GM18499 (cell line): ENCODE measurements around the gene RASA3.
"Not testable (repeated sequence)": the region's sequence is repeated elsewhere in the genome, so short reads cannot be mapped to it uniquely, and the experiment has no call there.

Source experiments
- ATAC-seq: cut with Tn5 transposase; IDR thresholded peaks from one replicate; pipeline ENCODE4 v1.9.1; 2021; ENCODE audit warnings: moderate number of reproducible peaks; ENCODE audit not compliant: insufficient read depth, unreplicated experiment

Gene RASA3

GRCh38 chr13:114116734-114117133 lies 15.7 kb downstream of the RASA3 start:
- no peak for ATAC-seq

DNA sequence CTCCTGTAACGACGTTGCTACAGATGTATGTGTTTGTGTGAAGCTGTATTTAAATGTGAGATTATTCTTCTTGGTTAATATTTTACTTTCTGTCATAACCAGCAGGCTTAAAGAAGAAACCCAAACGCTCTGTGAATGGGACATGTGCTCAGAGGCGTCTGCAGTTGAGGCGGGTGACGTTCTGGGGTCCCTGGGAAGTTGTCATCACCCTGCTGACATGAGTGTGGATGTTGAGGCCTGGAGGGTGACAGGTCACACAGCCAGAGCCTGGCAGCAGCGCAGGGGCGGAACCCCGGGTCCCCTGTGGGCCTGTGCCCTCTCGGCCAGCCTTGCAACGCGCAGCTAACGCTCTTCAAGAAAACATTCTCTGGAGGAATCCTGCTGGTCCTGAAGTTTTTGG lies 16.6 kb downstream of the RASA3 start:
- ATAC-seq, result no peak

DNA sequence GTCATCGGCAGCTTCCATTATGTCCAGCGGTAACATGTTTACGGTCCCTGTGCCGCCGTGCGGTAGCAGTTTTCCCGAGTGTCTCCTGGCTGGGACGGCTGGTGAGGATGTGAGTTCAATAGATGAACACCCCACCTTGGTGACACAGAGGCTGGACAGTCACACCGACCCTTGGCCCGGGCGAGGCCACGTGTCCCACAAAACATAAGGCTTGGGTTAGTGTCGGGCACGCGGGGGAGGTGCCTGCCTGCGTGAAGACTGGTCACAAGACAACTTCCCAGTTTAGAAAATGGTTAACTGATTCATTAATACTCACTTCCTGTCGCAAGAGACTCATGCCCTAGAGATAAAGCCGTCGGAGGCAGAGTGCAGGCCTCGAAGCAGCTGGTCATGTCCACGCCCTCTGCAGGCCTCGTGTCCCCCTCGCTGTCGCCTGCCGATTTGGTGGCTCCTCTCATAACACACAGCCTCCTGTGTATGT lies 17.2 kb downstream of the RASA3 start:
- ATAC-seq, result no peak

DNA sequence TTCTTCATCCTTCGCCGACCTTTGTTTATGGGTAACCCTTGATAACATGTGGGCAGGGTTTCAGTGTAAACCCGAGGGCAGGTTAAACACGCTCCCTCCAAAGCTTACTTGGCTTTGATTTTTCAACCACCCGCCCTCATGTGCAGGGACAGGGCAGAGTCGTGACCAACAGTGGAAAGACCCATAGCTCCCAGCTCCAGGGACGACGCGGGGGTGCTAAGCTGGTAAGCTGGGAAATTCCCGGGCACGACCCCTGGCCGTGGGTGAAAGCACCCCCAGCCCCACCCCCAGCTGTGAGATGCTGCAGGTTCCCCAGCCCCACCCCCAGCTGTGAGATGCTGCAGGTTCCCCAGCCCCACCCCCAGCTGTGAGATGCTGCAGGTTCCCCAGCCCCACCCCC lies 17.8 kb downstream of the RASA3 start:
- not testable (repeated sequence) for ATAC-seq

DNA sequence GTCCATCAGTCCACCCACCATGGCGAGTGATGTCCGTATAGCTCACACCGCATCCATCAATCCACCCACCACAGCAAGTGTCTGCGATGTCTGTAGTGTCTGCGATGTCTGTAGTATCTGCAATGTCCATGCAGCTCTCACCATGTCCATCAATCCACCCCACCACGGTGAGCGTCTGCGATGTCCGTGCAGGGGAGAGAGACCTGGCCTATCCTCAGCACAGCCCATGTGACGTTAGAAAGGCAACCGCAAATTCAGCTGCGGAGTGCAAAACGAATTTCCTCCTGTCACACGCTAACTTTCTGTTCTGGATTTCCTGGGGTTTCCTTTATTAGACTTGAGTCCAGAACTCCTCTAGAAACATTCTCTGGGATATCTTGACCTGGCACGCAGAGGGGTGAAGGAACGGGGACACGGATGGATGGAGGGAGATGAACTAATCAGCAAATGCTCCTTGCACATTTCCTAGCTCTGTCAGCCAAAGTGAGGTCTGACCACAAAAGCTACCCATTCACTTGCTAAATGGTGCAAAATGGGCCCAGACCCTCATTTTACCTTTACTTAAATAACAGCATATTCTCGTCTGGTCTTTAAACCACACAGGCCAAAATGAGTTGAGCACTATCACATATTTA lies 18.3 kb downstream of the RASA3 start:
- no peak for ATAC-seq

DNA sequence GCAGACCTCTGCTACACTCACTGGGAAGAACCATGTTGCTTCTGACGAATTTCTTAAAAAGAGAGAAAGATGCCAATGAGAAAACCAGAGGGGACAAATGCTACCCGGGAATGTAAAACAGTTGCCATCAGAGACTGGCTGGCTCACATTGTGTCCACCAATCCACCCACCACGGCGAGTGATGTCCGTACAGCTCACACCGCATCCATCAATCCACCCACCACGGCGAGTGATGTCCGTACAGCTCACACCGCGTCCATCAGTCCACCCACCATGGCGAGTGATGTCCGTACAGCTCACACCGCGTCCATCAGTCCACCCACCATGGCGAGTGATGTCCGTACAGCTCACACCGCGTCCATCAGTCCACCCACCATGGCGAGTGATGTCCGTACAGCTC lies 19.0 kb downstream of the RASA3 start:
- ATAC-seq, result not testable (repeated sequence)

- ATAC-seq, result no peak
These were observed 19.5 kb downstream of the RASA3 start for GRCh38 chr13:114112826-114113322.

- ATAC-seq, result no peak
These were observed 20.1 kb downstream of the RASA3 start for GRCh38 chr13:114112231-114112825.

DNA sequence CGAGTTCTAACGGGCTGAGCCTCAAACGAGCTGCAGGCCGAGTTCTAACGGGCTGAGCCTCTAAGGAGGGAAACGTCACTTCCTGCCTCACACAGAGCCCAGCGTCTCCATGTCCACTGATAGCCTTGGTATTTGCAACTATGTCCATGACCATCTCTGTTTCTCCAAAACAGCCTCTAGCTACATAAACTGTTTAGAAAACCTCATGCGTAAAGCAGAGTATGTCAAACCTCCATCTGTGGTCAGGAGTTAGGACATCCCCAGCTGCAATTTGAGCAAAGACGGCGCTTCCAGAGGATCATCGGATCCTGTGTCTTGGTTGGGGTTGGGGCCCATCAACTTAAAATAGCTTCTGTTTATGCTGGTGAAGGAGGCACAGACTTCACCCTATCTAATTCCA lies 20.8 kb downstream of the RASA3 start:
- no peak for ATAC-seq

DNA sequence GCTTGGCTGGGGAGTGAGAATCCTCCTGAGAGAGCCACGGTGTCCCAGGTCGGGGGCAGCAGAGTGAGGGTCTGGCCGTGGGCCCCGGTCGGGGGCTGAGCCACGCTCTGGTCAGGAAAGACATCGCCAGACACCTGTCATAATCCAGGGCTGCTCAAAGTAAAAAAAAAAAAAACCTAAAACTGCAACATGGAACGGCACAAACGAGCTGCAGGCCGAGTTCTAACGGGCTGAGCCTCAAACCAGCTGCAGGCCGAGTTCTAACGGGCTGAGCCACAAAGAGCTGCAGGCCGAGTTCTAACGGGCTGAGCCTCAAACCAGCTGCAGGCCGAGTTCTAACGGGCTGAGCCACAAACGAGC lies 21.6 kb downstream of the RASA3 start:
- not testable (repeated sequence) for ATAC-seq

DNA sequence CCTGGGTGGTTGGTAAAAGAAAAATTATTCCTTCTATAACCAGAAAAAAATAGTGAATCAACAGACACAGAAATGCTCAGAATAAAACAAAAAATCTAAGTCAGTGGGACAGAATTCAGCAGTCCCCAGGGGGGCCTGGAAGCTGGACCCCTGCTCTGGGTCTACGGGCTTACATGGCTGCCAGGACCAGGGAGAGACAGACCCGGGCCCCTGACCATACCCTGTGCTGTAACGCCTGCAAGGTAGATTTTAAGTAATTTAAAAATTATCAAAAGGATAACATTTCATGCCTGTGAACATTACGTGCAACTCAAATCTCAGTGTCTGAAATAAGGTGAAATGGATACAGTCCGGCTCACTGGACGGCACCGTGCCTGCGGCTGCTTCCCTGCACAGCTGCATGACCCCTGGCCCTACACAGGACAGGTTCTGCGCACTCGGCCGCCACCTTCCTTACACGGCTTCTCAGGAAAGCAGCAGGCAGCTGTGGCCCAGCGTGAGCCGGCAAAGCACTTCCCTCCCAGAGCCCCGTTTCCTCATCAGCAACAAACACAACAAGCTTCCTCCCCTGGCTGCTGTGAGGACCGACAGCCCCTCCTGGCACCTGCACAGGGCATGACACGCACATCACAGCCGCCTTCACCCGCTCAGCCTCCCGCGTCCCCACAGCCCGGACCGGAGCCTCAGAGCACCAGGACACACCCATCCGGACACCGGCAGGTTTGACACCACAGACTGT lies 22.2 kb downstream of the RASA3 start:
- no peak for ATAC-seq

DNA sequence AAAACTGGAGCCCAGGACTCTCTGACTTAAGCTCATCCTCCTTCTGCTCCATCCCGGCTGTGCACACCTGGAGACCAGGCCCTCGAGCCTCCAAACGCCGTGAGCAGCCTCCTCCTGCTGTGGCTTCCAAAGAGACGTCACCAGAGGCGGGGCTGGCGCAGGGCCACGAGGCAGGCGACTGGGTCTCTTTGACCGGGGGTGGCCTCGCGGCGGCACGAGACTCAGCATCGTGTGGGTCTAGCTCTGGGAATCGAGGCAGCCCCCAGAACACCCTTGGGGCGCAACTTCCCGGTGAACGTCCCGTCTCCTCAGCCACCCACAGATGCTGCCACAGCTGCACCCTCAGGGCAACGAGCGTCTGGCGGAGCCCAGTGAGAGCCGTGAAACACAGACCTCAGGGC lies 22.8 kb downstream of the RASA3 start:
- no peak for ATAC-seq

DNA sequence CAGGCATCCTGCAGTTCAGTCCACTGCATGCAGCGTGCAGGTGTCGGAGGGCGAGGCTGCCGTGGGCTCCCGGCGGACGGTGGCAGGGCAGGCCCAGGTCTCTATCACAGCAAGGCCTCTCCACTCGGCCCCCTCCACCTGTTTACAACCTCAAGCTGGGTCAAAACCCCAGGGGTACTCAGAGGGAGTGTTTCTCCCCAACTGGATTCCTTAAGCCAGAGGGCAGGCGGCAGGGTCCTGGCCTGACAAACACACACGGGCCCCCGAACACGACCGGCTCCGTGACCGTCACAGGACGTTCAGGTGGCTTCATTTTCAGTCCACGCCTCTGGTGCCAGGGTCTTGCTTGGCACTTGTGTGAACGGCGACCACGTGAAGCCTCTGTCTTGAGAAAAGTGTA lies 23.5 kb downstream of the RASA3 start:
- ATAC-seq, result no peak

GRCh38 chr13:114108141-114108761 lies 24.2 kb downstream of the RASA3 start:
- ATAC-seq, result no peak

DNA sequence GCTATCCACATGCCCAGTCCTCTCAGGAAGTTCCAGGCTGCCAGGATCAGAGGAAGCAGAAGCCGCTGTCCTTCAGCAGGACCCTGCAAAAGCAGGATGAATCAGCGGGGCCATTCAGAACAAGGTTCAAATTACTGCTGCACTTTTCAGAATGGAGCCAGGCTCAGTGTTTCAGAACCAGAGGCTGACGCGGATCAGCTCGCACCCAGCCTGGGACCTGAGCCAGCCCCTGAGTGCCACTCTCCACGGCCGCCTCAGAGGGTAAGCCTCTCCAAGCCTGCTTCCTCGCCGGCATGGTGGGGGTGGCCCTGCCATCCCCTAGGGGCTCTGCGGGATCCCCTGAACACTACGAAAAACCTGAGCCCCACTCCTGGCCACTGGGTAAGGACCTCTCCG lies 24.7 kb downstream of the RASA3 start:
- ATAC-seq, result no peak

GRCh38 chr13:114106991-114107685 lies 25.3 kb downstream of the RASA3 start:
- no peak for ATAC-seq

GRCh38 chr13:114106526-114106925 lies 25.9 kb downstream of the RASA3 start:
- no peak for ATAC-seq

GRCh38 chr13:114105521-114106225 lies 26.8 kb downstream of the RASA3 start:
- no peak for ATAC-seq

DNA sequence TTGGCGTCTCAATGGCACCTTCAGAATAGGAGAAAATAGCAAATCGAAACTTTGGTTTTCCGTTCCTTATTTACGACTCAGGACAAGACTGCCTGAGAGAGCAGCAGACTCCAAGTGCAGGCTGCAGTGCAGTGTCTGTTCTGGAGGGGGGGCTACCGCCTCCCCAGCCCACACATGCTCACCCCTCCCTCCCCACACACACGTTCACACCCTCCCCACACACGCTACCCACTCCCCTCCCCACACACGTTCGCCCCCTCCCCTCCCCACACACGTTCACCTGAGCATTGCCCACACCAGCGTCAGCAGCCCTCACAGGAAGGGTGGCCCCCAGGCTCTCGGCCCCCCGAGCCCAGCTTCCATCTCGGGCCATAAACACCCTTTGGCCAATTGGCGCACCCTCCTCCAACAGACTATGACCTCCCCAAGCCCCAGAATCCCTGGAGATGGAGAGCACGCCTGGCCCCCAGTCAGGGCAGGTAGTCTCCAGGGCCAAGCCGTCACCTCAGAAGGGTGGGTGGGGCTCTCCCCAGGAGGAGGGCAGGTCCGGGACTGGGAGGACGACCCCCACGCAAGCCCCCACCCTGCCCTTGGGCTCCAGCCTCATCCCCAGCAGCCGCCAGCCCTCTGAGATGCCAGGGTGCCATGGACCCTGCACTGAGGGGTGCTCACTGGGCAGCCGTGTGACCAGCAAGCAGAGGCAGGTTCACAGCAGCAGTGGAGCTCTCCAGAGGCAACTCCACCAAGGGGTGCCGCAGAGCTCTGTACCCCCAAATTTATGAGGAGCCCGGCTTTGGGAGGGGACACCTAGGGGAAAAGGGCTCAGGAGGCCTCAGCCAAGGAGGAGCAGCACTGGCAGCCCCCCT lies 27.5 kb downstream of the RASA3 start:
- ATAC-seq, result no peak
